NCI-H2196 treated with DMSO at 0.1 percent for 48 hours (cell line): ENCODE measurements around the gene CHRM2.

Experiments
- DNase-seq: peaks from one replicate; lab custom pipeline; 2025; ENCODE audit not compliant: unreplicated experiment; lab: John Stamatoyannopoulos, UW

The CHRM2 gene

GRCh38 chr7:137020351-137020750 lies 151.9 kb downstream of the CHRM2 start:
- no peak for DNase-seq

DNA sequence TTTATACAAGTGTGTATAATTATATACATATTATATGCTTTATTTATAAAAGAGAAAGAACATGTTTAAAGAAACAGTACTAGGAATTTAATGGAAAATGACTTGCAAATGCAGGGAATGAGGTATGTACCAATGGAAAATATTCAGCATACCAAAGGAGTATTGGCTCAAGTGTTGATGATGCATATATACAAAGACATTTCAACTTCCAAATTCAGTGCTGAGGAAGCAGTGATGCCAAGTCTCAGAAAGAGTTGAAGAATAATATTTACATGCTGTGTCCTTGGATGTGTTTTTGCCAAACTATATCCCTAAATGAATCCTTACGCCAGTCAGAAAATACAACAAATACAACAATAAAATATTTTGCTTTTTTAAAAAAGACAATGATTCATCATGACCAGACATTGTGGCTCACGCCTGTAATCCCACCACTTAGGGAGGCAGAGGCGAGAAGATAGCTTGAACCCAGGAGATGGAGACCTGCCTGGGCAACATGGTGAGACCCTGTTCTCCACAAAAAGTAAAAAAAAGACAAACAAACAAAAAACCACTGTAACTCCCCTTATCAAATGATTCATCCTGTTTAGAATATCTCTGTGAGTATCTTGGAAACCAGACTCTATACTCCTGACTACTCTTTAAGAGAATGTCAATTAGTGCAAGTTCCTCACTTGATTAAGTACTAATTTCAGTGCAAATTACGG lies 157.2 kb downstream of the CHRM2 start:
- no peak for DNase-seq

DNA sequence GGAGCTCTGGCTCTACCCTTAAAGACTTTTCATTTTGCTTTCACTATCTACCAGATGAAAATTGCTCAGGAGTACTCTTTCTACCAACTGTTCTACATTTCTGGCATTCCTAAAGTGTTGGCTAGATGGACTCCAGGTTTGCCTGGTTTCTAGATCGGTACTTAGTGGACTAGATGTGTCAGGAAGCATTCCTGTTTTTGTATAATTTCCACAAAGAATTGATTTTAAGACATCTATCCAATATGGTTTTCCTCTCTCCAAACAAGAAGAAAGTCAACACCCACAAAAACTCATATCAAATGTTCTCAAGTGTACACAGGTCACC lies 157.7 kb downstream of the CHRM2 start:
- DNase-seq: no peak

- DNase-seq: no peak
Measured at GRCh38 chr7:137032436-137032835, 164.0 kb downstream of the CHRM2 start.

- no peak for DNase-seq
Measured at GRCh38 chr7:137036768-137037167, 168.3 kb downstream of the CHRM2 start.

GRCh38 chr7:137038706-137039105 lies 170.3 kb downstream of the CHRM2 start:
- DNase-seq: no peak

DNA sequence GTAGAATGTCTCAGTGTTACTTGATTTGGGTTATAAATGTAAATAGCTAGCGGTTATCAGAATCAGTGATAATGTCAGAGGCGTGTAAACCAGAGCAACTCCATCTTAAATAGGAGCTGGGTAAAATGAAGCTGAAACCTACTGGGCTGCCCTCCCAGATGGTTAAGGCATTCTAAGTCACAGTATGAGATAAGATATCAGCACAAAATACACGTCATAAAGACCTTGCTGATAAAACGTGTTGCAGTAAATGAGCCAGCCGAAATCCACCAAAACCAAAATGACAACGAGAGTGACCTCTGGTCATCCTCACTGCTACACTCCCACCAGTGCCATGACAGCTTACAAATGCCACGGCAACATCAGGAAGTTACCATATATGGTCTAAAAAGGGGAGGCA lies 172.3 kb downstream of the CHRM2 start:
- DNase-seq: no peak

- DNase-seq: no peak
Measured at GRCh38 chr7:137045573-137045972, 177.1 kb downstream of the CHRM2 start.

- DNase-seq: no peak
Measured at GRCh38 chr7:137069249-137069963, 201.0 kb downstream of the CHRM2 start.
